Colonic mucosa (tissue), 4 donors: ENCODE results near the gene AK9. TPM values are rescaled to one million over a fixed set of nuclear protein-coding genes. Genes with fewer than 3 reads are reported as not detected.
A peak's percentile ranks its signal among the peaks of the same experiment; 100 is the strongest.

Source experiments
- DNase-seq: peaks from one replicate; pipeline ENCODE4 v3.0.0-alpha.2; 2020
- H3K27ac ChIP-seq: fragments of 200-600 bp; one replicate; pipeline ENCODE4 v1.8.0; 2021
- H3K27me3 ChIP-seq: fragments of 200-600 bp; one replicate; pipeline ENCODE4 v1.8.0; 2021
- H3K36me3 ChIP-seq: fragments of 200-600 bp; one replicate; pipeline ENCODE4 v1.8.0; 2021
- H3K4me1 ChIP-seq: fragments of 200-600 bp; one replicate; pipeline ENCODE4 v1.8.0; 2021; ENCODE audit warnings: mild to moderate bottlenecking
- H3K4me3 ChIP-seq: fragments of 200-600 bp; one replicate; pipeline ENCODE4 v1.8.0; 2021
- H3K9ac ChIP-seq, 2 donors: one replicate each; pipeline ENCODE4 v1.7.0; 2013; ENCODE audit warnings: control low read depth in 2 of 2, low read depth in 2 of 2, low read length in 2 of 2
- H3K9me3 ChIP-seq: fragments of 200-600 bp; one replicate; pipeline ENCODE4 v1.8.0; 2021
- intact Hi-C: fragments of 100-400 bp; cut with DNase I; formaldehyde crosslinking; loops from one replicate; pipeline ENCODE4 v1.14.1; 2022
- total RNA-seq, 2 donors: library from RNA; stranded (reverse); fragmentation: NEBNext Ultra II Directional in 1 of 2; extraction: Animal tissue kit (Norgen Biotek cat#: 25700) in 1 of 2; gene quantifications; one replicate each; pipeline ENCODE4 v1.2.1, GENCODE V29; 2021
- TF ChIP-seq, protein P1 (sequence below): fragments of 200-600 bp; IDR thresholded peaks from one replicate; pipeline ENCODE4 v1.8.0; 2022; ENCODE audit warnings: antibody characterized with exemption, mild to moderate bottlenecking
- donor health status: healthy.
- donor health status: DM: no; HTN: no; CAD: no.
- donor health status: DM: no; HTN: no; CAD: no.

The AK9 gene
- total RNA-seq, 2 donors from 2014 or later: 5.6 to 5.7 TPM

DNA sequence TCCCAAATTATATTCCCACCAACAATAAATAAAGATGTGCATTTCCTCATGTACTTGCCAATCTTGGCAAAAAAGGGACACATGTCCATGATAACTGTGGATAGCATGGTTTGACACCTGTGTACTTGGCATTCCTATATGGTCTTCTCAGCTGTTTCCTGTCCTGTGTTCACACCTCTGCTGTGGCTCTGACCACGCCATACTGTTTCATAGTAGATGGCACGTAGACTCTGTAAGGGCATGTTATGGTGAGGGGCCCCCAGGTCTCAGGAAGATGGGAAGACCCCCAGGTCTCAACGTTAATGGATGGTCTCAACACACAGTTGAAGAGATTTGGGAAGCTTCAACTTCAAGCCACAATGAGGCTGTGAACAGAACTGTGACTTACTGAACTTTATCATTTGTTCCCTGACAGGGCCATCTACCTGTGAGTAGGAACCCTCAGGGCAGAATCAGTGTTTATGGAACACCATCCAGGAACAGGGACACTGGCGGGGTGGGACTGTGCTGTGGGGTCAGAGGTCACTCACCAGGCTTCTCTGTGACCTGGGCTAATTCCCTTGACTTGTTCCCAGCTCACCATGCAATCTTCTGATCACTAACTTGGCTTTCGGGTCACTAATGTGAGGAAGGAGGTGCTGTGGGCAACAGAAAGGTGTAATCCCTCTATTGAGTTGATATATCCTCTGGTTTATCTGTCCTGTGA lies 219.7 kb downstream of the AK9 start:
- H3K27me3 ChIP-seq: no peaks in the 10 kb centered on the region
- H3K9me3 ChIP-seq: no peaks in the 10 kb centered on the region
- TF ChIP-seq, protein P1, sequence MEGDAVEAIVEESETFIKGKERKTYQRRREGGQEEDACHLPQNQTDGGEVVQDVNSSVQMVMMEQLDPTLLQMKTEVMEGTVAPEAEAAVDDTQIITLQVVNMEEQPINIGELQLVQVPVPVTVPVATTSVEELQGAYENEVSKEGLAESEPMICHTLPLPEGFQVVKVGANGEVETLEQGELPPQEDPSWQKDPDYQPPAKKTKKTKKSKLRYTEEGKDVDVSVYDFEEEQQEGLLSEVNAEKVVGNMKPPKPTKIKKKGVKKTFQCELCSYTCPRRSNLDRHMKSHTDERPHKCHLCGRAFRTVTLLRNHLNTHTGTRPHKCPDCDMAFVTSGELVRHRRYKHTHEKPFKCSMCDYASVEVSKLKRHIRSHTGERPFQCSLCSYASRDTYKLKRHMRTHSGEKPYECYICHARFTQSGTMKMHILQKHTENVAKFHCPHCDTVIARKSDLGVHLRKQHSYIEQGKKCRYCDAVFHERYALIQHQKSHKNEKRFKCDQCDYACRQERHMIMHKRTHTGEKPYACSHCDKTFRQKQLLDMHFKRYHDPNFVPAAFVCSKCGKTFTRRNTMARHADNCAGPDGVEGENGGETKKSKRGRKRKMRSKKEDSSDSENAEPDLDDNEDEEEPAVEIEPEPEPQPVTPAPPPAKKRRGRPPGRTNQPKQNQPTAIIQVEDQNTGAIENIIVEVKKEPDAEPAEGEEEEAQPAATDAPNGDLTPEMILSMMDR: no peak
- no peak overlapping the region for H3K9ac ChIP-seq
- H3K36me3 ChIP-seq: peaks cover 7% of the 10 kb centered on the region
- no peaks in the 10 kb centered on the region for H3K4me1 ChIP-seq
- no peak for DNase-seq
- no peak overlapping the region for H3K27ac ChIP-seq
- H3K4me3 ChIP-seq: no peak overlapping the region
- intact Hi-C loops: no loop called here

DNA sequence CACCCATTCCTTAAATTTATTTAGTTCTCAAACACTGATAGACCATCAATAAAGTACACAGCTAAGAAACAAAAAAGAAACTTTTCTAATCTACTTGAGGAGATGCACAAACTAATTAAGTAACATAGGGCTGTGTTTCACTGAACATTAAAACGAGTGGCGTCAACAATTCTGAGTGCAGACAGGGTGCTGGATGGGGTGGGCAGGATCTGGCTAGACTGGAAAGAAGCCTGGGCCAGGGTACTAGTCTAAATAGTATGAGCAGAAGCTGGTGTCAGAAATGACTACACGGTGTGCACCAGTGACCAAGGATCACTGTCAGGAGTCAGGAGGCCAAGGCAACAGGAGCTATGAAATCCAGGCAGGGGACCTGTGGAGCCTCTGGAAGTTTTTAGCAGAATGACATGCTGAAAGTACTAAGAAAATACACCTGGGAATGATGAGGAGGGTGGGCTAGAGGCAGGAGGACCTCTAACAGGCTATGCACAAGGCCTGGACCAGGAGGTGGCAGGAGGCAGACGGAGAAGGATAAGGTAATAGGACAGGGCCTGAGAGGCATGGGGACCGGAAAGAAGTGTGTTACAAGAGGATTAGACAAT lies 221.3 kb downstream of the AK9 start:
- Histone ChIP-seq H3K27me3 (no peaks in the 10 kb centered on the region), H3K4me1 (no peaks in the 10 kb centered on the region), H3K36me3 (peaks cover 5% of the 10 kb centered on the region), H3K4me3 (no peak overlapping the region), H3K27ac (no peak overlapping the region), H3K9me3 (no peaks in the 10 kb centered on the region), H3K9ac (no peak overlapping the region)
- intact Hi-C loops: no loop called here
- DNase-seq: no peak
- TF ChIP-seq, protein P1: no peak

DNA sequence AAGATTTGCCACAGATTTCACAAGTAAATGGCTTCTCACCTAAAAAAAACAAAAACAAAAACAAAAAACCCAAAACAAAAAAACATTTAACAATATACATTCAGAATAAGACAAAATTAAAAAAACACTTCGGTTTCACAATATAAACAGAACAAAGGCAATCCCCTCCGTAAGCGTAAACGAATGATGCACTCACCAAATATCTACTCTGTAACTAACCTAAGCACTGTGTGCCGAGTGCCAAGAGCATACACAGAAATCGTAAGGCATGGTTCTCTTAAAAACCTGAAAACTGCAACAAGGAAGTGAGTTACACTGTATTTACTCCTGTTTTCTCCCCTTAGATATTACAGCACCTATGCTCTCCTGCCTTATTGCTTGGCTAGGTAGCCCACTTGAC lies 223.3 kb downstream of the AK9 start:
- TF ChIP-seq, protein P1: no peak
- H3K36me3 ChIP-seq: no peaks in the 10 kb centered on the region

DNA sequence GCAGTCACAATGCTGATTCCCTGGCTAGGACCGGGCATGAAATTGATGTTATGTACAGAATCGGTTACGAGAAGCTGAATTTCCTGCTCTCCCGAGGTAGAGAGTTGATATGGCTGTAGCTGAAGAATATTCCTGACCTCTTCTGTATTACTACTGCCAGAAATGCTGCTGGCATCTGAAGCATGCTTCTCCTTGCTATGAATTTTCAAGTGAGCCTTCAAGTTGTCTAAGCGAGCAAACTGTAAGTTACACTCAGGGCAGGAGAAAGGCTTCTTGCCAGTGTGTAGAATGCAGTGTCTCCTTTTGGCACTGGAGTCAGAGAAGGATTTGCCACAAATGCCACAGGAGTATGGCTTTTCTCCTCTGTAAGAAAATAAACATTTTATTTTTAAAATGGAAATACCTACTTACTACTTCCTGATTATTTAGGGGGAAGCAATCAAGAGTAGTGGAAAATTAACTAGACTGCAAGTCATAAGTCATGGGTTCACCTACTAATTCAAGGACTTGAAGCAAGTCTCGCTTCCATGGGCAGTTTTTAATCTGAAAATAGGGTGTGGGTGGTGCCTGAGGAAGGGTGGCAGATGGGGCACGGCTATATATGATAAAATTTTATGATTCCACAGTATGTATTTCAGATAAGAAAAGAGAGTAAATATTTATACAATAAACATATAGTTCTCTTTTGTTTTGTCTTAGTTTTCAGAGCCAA lies 224.6 kb downstream of the AK9 start:
- Histone ChIP-seq H3K27ac (peak overlapping the region; percentile 69), H3K36me3 (no peaks in the 10 kb centered on the region)
- DNase-seq: no peak

More for the DNA sequence above, 223.3 kb downstream of the AK9 start:
- Histone ChIP-seq H3K27me3 (no peaks in the 10 kb centered on the region), H3K9ac (no peak overlapping the region), H3K27ac (no peak overlapping the region), H3K4me1 (no peaks in the 10 kb centered on the region), H3K9me3 (no peaks in the 10 kb centered on the region), H3K4me3 (no peak overlapping the region)
- no peak for DNase-seq
- intact Hi-C loops: no loop called here

DNA sequence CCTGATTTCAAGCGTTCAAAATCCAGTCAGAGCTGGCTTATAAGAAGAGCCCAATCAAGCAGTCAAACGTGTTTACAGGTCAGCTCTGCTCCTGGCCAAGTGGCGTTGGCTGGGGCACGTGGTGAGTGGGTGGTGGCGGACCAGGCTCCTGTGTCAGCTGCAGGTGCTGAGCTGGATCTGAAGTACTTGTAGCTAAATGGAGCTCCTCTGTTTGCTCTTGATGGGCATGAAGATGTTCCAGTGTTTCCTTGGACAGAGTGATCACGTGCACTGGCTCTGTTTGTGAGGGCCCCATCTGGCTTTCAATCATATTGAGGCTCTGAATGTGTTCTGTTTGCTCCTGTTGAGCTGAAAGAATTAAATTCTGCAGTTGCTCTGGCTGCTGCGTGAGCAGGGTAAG lies 225.2 kb downstream of the AK9 start:
- intact Hi-C loops: no loop called here
- TF ChIP-seq, protein P1: no peak
- Histone ChIP-seq H3K27ac (peak overlapping the region; percentile 69), H3K4me1 (no peaks in the 10 kb centered on the region), H3K4me3 (no peak overlapping the region), H3K36me3 (no peaks in the 10 kb centered on the region), H3K9me3 (no peaks in the 10 kb centered on the region), H3K27me3 (no peaks in the 10 kb centered on the region), H3K9ac (no peak overlapping the region)
- DNase-seq: no peak

More for the DNA sequence above, 224.6 kb downstream of the AK9 start:
- H3K9me3 ChIP-seq: no peaks in the 10 kb centered on the region
- TF ChIP-seq, protein P1: no peak
- no peak overlapping the region for H3K9ac ChIP-seq
- H3K27me3 ChIP-seq: no peaks in the 10 kb centered on the region
- H3K4me3 ChIP-seq: no peak overlapping the region
- intact Hi-C loops: no loop called here
- H3K4me1 ChIP-seq: no peaks in the 10 kb centered on the region
